Cerebellar nuclear complex (tissue), 1 donor: Measurements from ENCODE around the gene SERPINA1.

Experiments
- DNase-seq, 2 experiments: peaks; one replicate each; lab custom pipeline; 2025; lab: John Stamatoyannopoulos, UW

SERPINA1 gene

DNA sequence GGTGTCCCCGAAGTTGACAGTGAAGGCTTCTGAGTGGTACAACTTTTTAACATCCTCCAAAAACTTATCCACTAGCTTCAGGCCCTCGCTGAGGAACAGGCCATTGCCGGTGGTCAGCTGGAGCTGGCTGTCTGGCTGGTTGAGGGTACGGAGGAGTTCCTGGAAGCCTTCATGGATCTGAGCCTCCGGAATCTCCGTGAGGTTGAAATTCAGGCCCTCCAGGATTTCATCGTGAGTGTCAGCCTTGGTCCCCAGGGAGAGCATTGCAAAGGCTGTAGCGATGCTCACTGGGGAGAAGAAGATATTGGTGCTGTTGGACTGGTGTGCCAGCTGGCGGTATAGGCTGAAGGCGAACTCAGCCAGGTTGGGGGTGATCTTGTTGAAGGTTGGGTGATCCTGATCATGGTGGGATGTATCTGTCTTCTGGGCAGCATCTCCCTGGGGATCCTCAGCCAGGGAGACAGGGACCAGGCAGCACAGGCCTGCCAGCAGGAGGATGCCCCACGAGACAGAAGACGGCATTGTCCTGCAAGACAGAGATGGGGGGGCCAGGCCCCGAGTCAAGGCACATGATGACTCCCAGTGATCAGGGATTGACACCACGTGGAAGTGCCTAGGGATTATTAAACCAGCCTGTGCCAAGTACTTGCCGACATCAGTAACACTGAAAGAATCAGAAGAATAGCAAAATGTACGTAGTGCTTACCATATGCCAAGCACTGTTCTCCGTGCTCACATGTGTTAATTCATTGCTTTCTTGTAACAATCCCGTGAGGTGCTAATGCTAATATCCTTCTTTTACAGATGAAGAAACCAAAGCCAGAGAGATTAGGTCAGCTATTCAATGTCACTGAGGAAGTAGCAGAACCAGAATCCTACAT, 5.4 kb downstream of the SERPINA1 start:
- DNase-seq, result no peak

DNA sequence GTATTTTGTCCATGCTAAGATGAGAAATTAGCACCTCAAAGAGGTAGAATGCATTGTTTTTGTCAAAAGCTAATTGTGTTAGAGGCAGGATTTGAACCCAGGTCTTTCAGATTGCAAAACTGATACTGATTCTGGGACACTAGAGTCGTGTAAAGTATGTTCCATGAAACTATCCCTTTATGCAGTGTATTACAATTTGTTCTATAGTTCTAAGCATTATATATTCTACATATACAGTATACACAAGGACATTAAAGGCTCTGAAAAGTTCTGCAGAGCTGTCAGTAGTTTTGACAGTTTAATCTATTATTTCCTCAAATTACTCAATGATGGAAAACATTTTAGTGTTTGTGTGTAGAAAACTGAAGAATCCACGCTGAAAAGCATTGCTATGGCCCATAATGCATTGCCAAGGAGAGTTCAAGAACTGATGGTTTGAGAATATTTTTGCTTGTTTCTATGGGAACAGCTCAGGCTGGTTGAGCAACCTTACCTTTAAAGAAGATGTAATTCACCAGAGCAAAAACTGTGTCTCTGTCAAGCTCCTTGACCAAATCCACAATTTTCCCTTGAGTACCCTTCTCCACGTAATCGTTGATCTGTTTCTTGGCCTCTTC, 6.2 kb downstream of the SERPINA1 start:
- no peak for DNase-seq

DNA sequence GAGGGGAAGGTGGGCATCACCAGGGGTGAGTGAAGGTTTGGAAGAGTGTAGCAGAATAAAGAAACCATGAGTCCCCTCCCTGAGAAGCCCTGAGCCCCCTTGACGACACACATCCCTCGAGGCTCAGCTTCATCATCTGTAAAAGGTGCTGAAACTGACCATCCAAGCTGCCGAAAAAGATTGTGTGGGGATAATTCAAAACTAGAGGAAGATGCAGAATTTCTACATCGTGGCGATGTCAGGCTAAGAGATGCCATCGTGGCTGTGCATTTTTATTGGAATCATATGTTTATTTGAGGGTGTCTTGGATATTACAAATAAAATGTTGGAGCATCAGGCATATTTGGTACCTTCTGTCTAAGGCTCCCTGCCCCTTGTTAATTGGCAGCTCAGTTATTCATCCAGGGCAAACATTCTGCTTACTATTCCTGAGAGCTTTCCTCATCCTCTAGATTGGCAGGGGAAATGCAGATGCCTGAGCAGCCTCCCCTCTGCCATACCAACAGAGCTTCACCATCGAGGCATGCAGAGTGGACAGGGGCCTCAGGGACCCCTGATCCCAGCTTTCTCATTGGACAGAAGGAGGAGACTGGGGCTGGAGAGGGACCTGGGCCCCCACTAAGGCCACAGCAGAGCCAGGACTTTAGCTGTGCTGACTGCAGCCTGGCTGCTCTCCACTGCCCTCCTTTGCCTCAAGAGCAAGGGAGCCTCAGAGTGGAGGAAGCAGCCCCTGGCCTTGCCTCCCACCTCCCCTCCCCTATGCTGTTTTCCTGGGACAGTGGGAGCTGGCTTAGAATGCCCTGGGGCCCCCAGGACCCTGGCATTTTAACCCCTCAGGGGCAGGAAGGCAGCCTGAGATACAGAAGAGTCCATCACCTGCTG, 7.0 kb downstream of the SERPINA1 start:
- no peak for DNase-seq

DNA sequence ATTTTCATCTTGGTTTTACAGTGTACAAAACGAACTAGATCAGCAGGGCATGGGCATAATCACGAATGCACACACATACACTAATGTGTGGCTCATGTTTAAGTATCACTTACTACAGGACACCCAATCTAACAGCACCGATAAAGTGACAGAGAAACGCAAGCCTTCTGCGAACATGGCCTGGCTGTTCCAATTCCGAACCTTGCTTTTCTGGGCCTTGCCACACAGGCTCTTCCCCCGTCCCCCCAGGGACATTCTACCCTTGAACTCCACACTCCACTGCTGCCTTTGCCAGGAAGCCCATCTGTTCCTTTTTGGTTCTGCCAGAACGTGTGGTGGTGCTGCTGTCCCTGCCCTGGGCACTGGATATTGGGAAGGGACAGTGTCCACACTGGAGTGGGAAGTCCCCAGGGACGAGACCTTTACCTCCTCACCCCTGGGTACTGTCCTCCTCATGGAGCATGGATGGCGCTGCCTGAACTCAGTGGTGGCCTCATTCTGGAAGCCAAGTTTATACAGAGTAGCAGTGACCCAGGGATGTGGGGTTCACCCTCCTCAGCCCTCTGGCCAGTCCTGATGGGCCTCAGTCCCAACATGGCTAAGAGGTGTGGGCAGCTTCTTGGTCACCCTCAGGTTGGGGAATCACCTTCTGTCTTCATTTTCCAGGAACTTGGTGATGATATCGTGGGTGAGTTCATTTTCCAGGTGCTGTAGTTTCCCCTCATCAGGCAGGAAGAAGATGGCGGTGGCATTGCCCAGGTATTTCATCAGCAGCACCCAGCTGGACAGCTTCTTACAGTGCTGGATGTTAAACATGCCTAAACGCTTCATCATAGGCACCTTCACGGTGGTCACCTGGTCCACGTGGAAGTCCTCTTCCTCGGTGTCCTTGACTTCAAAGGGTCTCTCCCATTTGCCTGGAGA, 7.9 kb downstream of the SERPINA1 start:
- no peak for DNase-seq

DNA sequence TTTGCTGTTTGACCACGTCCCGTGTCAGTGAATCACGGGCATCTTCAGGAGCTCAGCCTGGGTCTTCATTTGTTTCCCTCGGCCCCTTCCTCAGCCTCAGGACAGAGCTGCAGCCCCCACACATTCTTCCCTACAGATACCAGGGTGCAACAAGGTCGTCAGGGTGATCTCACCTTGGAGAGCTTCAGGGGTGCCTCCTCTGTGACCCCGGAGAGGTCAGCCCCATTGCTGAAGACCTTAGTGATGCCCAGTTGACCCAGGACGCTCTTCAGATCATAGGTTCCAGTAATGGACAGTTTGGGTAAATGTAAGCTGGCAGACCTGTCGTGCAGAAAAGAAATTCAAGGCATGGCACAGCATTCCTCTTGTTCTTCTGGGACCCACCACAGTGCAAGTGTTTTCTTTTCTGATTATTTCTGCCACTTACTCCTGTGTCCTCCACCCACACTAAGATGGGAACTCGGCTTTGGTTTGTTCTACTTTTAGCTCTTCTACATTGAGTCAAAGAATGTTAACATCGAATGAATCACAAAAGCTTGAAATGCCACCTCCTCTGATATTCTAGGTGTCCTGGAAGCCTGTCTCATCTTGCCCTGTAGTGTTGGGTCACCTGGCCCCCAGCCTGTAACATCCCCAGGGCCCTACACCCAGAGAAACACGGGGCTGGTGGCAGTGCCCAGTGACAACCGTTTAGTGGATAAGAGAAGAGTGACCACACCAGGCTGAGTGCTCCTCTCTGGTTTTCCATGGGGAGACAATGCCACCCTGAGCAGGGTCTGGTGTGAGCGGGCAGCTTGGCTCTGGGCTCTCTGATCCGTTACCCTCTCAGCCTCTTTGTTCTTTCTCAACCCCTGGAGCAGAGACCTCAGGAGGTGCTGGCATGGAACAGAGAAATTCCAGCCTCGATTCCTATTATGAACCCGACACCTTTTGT, 8.8 kb downstream of the SERPINA1 start:
- DNase-seq, result no peak

DNA sequence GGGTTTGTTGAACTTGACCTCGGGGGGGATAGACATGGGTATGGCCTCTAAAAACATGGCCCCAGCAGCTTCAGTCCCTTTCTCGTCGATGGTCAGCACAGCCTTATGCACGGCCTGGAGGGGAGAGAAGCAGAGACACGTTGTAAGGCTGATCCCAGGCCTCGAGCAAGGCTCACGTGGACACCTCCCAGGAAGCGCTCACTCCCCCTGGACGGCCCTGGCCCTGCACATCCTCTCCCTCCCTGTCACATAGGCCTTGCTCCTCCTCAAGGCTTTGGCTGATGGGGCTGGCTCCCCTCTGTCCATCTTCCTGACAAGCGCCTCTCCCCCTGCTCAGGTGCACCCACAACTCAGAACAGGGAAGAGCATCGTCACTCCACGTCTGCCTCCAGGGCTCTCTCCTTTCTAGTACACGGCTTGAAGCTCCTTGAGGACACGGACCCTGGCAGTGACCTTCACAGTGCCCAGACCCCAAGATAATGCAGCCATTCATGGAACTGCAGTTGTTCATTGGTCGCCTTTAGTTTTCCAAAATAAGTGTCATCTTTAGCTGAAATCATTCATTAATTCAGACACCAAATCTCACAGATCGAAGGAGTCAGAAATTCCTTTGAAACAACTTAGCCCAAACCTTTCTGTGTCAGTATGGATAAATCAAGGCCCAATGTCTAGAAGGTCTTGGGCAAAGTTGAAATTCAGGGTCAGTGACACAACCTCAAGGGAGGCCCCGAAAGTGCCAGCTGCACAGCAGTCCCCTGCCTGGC, 9.7 kb downstream of the SERPINA1 start:
- no peak for DNase-seq

DNA sequence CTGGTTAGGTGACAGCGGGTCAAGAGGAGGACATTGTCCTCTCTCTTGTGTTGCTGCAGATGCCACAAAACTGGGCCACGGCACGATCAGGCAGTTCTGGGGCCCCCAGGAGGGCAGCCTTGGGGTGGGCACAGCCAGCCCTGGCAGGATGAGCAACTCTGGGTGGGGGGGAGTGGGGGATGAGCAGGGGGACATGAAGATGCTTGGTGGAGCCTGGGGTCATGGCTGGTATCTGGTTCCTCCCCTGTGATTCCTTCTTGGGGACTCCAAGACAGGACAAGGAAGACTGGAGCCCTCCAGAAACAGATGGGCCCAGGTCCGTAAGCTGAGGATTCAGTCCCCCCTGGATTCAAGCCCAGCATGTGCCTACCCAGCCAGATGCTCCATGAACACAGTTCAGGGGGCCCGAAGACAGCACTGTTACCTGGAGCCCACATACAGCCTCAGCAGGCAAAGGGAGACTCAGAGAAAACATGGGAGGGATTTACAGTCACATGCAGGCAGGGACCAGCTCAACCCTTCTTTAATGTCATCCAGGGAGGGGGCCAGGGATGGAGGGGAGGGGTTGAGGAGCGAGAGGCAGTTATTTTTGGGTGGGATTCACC, 10.4 kb downstream of the SERPINA1 start:
- no peak for DNase-seq

DNA sequence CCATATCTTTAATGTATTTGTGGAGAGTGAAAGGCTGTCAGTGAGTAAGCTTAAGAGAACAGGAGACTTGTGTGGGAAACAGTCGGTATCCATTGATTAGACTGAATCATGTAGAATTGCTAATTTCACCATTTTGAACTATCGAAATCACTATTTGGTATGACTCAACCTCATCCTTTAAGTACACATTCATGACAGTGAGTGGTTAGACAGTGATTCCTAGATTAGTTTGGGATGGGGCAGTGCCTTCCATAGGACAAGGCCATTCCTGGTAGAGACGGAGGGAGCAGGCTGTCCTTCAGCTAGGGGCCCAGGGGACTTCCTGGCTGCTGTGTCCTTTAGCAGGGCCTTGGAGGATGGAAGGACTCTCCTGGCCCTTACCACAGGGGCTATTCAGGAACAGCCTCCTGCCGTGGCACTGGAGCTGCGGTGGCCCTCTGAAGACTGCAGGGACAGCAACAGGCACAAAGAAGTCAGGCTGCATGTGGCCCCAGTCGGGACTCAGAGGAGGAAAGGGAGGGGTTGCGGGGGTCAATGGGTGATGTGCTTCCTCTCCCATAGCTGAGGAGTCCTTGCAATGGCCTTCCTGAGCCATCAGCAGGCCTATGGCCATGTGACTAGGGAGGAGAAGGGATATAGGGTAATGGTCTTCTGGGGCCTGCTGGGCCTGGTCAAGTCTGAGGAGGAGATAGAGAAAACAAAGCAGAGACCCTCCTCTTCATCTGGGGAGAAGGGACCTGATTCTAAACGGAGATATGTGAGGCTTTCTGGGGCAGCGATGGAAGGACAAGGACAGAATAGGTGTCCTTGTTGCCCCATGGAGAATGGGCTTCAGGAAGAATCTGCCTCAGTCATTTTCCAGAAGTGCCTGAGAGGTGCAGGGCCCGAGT, 11.2 kb downstream of the SERPINA1 start:
- no peak for DNase-seq

DNA sequence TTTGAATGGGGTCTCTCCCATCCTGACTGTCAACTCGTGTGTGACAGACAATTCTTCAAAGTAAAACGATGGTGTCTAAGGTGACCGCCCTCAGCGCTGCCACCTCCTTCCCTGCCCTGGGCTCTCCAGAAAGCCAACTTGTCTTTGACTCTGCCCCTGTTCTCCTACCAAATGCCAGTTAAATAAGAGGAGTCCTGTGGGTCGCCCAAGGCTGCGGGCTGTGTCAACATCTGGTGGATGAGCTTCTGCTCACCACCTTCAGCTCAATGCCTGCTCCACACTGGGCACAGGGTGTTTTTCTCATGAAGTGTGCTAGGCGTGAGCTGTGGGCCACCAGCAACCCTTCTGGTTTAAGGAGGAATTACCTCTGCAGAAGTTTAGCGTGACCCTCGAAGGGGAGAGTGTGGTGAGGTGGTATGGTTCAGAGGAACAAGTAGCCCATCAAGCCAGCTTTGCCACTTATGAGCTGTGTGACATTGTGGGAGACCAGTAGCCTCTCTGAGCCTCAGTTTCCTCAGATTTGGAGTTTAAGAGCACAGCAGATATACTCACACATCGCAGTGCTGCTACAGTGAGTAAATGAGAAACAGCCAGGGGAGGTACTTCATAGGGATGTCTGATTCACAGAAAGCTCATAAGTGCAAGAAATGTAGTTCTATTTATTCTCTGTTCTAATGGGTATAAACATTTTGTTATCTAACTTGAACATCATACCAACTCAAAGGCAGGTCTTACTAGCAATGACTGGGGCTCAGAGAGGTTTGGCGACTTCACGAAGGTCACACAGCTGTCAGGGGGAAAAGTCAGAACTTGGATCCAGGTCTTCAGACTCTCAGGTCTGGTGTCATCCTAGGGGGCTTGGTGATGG, 12.1 kb downstream of the SERPINA1 start:
- DNase-seq, result no peak

DNA sequence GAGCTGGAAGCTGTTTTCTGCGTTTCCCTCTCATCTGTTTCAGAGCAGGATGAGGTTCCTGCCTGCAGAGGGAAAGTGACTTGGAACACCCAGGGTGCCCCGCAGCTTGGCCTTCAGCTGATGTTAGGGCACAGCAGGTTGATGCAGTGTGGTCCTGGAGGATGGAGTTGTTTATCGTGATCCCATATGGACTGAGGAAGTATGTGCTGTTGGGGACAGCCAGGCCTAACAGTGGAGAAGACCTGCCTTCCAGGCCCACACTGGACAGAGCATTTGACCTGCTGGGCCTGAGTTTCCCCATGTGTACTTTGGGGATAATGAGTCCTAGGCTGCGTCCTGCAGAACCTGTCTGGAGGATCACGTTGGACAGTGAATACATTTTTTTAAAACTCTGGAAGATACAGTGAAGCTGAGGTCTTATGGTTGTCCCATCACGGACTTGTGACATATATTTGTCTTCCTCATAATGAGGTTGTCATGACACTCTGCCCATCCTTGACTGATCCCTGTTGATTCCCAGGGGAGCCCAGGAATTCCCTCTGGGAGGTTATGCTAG, 12.8 kb downstream of the SERPINA1 start:
- DNase-seq, result no peak

DNA sequence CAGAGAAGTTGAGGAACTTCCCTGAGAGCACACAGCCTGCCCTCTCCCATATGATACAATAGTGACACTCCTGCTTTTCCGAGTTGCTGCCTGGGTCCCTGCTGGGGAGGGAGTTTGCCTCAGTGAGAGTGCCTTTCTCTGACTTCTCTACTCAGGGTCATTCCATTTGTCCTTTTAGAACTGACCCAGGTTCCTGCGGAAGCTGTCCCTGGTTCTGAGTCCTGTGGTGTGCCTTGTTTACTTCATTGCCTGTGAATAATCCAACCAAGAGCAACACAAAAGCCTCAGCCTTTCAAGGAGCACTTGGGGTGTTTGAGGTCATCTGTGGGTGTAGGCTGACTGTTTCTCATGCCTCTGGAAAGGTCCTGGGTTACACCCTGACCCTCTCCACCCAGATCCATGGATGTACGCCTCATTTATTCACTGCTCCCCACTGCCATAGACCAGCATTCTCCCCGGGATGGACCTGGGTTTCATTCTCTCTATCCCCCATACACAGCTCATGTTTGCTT, 13.6 kb downstream of the SERPINA1 start:
- no peak for DNase-seq

DNA sequence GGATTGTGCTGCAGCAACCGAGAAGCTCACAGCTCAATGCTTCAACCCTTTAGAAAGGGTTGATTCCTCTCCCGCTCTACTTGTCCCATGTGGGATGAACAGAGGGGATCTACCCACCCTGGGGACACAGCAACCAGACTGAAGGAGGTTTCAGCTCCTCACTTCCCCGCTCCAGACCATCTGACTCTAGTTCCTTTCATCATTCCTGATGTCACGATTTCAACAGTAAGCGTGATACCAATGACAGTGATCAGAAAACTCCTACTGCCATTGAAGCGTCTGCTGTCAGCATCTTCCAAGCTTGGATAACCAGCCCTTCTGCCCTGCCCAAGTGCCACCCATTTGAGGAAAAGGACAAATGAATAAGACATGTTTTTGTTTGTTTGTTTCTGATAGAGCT, 14.3 kb downstream of the SERPINA1 start:
- no peak for DNase-seq

DNA sequence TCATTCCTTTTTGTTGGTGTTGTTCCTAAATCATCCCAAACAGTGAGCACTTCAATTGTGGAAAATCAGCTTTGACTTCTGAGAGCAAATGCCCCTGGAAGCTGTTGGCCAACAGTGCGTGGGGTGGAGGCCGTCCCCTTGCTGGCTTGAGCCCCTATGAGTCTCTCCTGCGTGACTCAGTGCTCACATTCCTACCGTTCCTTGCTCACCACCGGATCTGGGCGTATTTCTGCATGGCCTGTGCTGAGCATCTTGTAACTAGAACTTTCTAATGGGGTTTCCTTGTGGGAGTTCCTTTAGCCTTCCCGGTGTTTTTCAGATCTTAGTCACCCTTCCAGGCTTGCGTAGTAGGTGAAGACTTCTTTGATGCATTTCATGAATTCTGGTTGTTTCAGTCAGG, 14.7 kb downstream of the SERPINA1 start:
- no peak for DNase-seq

DNA sequence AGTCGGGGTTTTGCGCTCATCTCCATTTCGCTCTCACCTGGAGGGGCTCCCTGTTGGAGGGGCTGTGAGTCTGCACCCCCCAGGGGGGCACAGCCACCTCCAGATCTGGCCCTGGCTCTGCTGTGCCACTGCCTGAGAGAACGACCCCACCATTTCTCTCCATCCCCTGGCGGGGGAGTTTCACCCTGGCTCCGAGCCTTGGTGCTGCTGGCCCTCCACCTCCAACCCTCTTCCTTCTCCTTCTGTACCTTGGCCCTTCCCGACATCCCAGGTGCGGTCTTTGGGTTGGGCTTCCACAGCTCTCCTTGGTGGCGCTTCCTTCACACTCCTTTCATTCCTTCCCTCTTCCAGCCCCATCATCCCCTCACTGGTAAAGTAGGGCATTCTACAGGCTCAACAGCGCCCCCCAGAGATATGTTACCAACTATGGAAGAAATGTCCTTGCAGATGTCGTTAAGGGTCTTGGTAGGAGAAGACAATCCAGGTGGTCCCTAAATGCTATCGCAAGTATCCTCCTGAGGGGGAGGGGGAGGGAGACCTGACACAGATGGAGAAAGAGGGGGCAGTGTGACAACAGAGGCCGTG, 16.3 kb downstream of the SERPINA1 start:
- DNase-seq, result no peak

DNA sequence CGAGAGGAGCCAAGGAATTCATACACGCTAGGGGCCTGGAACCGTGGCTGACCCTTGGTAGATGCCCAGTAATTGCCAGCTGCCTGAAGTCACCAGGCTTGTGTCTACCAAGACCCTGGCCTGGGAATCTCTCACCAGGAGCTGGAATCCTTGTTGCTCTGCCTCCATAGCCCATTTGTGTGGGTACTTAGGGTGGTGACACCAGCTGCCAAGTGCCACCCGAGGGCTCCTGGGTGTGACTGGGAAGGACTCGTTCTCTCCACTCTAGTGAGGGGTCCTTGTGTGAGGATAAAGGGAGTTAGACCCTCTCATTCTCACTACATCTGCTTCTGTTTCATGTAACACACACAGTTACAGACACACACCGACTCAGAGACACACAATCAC, 17.9 kb downstream of the SERPINA1 start:
- DNase-seq, result no peak
